ENCODE data around the gene ZNF491.

The ZNF491 gene

GRCh38 chr19:11784356-11784755, 14.0 kb upstream of the ZNF491 start:
- TF ChIP-seq CTCF (IDR thresholded peaks at IDR 0.05) = no peak

- no peak for TF ChIP-seq CTCF (IDR thresholded peaks at IDR 0.05)
Measured at GRCh38 chr19:11787536-11787935, 10.8 kb upstream of the ZNF491 start.

GRCh38 chr19:11792942-11793341, 5.4 kb upstream of the ZNF491 start:
- no peak for TF ChIP-seq CTCF (IDR thresholded peaks at IDR 0.05)

- TF ChIP-seq CTCF (IDR thresholded peaks at IDR 0.05) = peak; percentile 77
Measured at GRCh38 chr19:11797491-11797890, 832 bp upstream of the ZNF491 start.

GRCh38 chr19:11806354-11807098, 8.2 kb downstream of the ZNF491 start:
- TF ChIP-seq CTCF (IDR thresholded peaks at IDR 0.05) = no peak

GRCh38 chr19:11807099-11807380, 8.7 kb downstream of the ZNF491 start:
- TF ChIP-seq CTCF (IDR thresholded peaks at IDR 0.05) = no peak

GRCh38 chr19:11813703-11814028, 15.3 kb downstream of the ZNF491 start:
- no peak for TF ChIP-seq CTCF (IDR thresholded peaks at IDR 0.05)

All from LNCAP (cell line).